ENCODE measurements around the gene EMX1. TPM values are rescaled to one million over a fixed set of nuclear protein-coding genes. Genes with fewer than 3 reads are reported as not detected.

The EMX1 gene
- total and polyA plus RNA-seq, 2 of the 13 experiments (the other 11 are each of a cell fraction or from before 2014, with no cell fraction given), result 0.62 to 4.9 TPM

DNA sequence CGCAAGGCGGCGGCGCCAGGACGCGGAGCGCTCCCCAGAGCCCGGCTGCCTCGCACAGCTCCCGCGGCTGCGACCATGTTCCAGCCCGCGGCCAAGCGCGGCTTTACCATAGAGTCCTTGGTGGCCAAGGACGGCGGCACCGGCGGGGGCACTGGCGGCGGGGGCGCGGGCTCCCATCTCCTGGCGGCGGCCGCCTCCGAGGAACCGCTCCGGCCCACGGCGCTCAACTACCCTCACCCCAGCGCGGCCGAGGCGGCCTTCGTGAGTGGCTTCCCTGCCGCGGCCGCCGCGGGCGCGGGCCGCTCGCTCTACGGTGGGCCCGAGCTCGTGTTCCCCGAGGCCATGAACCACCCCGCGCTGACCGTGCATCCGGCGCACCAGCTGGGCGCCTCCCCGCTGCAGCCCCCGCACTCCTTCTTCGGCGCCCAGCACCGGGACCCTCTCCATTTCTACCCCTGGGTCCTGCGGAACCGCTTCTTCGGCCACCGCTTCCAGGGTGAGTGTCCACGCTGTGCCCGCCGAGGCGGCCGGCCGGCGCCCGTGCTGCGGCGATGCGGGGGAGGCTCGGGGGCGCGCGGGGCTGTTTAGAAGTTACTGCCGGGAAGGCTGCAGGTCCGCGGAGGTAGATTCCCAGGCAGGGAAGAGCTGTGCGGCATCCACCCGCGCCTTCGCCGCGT is 696 bp downstream of the EMX1 start (continued):
- no peak for TF ChIP-seq MZF1 (CRISPR knock-in tag; IDR thresholded peaks at IDR 0.05; ENCODE audit: borderline replicate concordance)
- no peak for TF ChIP-seq ZNF674 (CRISPR knock-in tag; IDR thresholded peaks at IDR 0.05; ENCODE audit: low read depth)
- peak; percentile 57; the same call in 1 of the 2 replicates for TF ChIP-seq EZH2 (conservative IDR thresholded peaks at IDR 0.05; ENCODE audit: low read depth, low read length)
- no peak for TF ChIP-seq FOXA3 (CRISPR knock-in tag; IDR thresholded peaks at IDR 0.05)
- no peak for TF ChIP-seq ZNF841 (CRISPR knock-in tag; IDR thresholded peaks at IDR 0.05; ENCODE audit: borderline replicate concordance)
- no peak for TF ChIP-seq SKI (IDR thresholded peaks at IDR 0.05; ENCODE audit: partially characterized antibody)
- TF ChIP-seq, protein P1, sequence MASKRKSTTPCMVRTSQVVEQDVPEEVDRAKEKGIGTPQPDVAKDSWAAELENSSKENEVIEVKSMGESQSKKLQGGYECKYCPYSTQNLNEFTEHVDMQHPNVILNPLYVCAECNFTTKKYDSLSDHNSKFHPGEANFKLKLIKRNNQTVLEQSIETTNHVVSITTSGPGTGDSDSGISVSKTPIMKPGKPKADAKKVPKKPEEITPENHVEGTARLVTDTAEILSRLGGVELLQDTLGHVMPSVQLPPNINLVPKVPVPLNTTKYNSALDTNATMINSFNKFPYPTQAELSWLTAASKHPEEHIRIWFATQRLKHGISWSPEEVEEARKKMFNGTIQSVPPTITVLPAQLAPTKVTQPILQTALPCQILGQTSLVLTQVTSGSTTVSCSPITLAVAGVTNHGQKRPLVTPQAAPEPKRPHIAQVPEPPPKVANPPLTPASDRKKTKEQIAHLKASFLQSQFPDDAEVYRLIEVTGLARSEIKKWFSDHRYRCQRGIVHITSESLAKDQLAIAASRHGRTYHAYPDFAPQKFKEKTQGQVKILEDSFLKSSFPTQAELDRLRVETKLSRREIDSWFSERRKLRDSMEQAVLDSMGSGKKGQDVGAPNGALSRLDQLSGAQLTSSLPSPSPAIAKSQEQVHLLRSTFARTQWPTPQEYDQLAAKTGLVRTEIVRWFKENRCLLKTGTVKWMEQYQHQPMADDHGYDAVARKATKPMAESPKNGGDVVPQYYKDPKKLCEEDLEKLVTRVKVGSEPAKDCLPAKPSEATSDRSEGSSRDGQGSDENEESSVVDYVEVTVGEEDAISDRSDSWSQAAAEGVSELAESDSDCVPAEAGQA (IDR thresholded peaks at IDR 0.05; ENCODE audit: low read depth), result no peak
- TF ChIP-seq, protein P1 (CRISPR knock-in tag; IDR thresholded peaks at IDR 0.05; ENCODE audit: borderline replicate concordance), result peak; percentile 46; the same call in 1 of the 2 replicates
- 0 out of 2 replicates have a peak, but pooled peaks have one; percentile 42 for TF ChIP-seq KAT7 (CRISPR knock-in tag; IDR thresholded peaks at IDR 0.05; ENCODE audit: borderline replicate concordance)
- TF ChIP-seq SOX5 (CRISPR knock-in tag; IDR thresholded peaks at IDR 0.05; ENCODE audit: borderline replicate concordance), result no peak
- TF ChIP-seq ZFP62 (CRISPR knock-in tag; IDR thresholded peaks at IDR 0.05), result no peak
- TF ChIP-seq SP4 (CRISPR knock-in tag; IDR thresholded peaks at IDR 0.05), result no peak
- TF ChIP-seq, protein P2, sequence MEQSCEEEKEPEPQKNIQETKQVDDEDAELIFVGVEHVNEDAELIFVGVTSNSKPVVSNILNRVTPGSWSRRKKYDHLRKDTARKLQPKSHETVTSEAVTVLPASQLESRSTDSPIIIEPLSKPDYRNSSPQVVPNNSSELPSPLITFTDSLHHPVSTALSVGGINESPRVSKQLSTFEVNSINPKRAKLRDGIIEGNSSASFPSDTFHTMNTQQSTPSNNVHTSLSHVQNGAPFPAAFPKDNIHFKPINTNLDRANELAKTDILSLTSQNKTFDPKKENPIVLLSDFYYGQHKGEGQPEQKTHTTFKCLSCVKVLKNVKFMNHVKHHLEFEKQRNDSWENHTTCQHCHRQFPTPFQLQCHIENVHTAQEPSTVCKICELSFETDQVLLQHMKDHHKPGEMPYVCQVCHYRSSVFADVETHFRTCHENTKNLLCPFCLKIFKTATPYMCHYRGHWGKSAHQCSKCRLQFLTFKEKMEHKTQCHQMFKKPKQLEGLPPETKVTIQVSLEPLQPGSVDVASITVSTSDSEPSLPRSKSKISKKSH (CRISPR knock-in tag; IDR thresholded peaks at IDR 0.05; ENCODE audit: borderline replicate concordance), result no peak; the same call in 1 of the 2 replicates
- no peak for TF ChIP-seq CCAR2 (optimal IDR thresholded peaks at IDR 0.05; ENCODE audit: low read depth, low read length)
- TF ChIP-seq, protein P3, sequence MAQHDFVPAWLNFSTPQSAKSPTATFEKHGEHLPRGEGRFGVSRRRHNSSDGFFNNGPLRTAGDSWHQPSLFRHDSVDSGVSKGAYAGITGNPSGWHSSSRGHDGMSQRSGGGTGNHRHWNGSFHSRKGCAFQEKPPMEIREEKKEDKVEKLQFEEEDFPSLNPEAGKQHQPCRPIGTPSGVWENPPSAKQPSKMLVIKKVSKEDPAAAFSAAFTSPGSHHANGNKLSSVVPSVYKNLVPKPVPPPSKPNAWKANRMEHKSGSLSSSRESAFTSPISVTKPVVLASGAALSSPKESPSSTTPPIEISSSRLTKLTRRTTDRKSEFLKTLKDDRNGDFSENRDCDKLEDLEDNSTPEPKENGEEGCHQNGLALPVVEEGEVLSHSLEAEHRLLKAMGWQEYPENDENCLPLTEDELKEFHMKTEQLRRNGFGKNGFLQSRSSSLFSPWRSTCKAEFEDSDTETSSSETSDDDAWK (CRISPR knock-in tag; IDR thresholded peaks at IDR 0.05), result no peak
- TF ChIP-seq, protein P4, sequence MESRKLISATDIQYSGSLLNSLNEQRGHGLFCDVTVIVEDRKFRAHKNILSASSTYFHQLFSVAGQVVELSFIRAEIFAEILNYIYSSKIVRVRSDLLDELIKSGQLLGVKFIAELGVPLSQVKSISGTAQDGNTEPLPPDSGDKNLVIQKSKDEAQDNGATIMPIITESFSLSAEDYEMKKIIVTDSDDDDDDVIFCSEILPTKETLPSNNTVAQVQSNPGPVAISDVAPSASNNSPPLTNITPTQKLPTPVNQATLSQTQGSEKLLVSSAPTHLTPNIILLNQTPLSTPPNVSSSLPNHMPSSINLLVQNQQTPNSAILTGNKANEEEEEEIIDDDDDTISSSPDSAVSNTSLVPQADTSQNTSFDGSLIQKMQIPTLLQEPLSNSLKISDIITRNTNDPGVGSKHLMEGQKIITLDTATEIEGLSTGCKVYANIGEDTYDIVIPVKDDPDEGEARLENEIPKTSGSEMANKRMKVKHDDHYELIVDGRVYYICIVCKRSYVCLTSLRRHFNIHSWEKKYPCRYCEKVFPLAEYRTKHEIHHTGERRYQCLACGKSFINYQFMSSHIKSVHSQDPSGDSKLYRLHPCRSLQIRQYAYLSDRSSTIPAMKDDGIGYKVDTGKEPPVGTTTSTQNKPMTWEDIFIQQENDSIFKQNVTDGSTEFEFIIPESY (CRISPR knock-in tag; IDR thresholded peaks at IDR 0.05), result no peak
- TF ChIP-seq PAF1 (CRISPR knock-in tag; IDR thresholded peaks at IDR 0.05), result no peak
- no peak; the same call in 1 of the 2 replicates for TF ChIP-seq EED (CRISPR knock-in tag; IDR thresholded peaks at IDR 0.05)
- no peak for TF ChIP-seq ZNF83 (CRISPR knock-in tag; IDR thresholded peaks at IDR 0.05; ENCODE audit: borderline replicate concordance)

All from HepG2 (cell line).